ENCODE measurements around the gene INAFM2.

The INAFM2 gene

GRCh38 chr15:40287968-40288367, 35.5 kb upstream of the INAFM2 start:
- no peak for DNase-seq

DNA sequence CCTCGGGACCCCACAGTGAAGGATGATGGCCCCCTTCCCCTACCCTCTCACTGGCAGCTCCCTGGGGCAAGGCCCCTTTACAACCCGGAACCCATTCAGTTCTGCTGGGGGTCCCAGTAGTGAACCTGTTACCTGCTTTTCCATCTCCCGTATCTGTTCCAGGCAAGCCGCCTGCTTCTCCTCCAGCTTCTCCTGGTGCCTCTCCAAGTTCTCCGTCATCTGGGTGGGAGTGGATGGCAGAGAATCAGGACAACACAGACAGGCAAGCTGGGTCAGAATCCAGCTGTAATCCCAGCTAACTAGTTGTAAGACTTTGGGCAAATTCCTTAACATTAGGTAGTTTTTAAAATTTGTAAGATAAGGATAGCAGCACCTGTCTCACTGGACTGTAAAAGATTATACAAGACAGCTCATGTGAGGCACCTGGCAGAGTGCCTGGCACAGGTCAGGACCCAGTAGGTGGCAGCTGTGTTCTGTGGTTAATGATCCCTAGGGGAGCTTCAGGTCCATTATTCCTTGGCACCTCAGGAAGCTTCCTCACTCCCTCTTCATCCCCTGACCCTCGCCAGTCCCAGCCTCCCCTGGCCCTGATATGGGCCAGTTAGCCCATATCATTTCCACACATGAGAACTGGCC, 34.2 kb upstream of the INAFM2 start:
- no peak for DNase-seq

DNA sequence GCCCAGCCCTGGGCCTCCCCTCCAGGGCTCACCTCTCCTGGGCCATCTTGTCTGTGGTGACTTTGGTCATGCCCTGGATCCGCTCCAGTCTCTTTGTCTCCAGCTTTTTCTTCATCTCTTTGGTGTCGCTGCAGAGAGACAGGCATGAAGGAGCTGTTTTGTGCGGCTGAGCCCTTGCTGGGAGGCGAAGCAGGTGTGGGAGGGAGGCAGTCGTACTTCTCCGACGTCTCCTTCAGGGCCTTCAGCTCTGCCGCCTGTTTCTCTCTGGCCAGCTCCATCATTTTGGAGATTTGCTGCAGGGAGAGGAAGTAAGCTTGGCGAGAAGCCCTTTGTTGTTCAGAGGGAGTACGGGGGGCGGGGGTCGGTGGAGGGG, 33.0 kb upstream of the INAFM2 start:
- no peak for DNase-seq

DNA sequence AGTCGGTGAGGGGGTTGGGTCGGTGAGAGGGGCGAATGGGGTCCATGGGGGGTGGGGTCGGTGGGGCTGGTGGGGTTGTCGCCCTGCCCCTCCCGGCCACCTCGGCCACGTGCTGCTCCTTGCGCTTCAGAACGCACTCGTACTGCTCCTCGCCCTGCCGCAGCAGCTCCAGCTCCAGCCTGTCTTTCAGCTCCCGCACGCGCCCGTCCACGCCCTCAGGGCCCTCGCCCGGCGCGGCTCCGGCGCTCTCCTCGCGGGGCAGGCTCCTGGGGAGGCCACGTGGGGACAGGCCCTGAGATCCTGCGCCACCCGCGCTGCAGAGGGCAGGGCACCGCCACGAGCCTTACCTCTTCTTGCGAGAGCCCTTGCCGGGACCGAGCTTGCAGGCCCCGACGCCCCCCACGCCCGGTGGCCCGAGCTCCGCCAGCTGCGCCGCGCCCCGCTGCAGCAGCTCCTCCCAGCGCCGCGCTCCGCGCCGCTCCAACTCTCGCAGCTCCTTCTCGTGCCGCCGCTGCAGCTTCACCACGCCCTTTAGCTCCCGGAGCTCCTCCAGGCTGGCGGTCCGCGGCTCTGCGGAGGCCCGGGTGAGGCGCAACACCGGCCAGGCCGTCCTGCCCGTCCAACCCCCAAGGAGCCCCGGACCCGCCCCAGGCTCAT, 32.4 kb upstream of the INAFM2 start:
- no peak for DNase-seq

DNA sequence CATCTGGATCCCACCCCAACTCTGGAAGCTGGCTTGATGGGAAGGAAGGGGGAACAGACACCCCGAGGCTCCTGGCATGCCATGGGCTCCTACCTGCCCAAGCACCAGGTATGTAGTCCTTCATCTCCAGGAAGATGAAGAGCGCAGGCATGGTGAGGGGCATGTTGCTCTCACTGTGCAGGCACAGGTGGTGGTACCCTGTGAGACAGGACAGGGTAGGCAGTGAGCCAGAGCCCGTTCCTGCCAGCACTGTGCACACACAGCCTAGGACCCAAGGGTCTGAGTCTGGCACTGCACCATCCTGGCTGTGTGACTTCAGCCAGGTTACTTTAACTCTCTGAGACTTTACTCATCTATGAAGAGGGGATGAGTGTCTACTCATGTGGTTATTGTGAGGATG, 31.2 kb upstream of the INAFM2 start:
- DNase-seq = no peak

GRCh38 chr15:40293006-40293405, 30.5 kb upstream of the INAFM2 start:
- DNase-seq = no peak

DNA sequence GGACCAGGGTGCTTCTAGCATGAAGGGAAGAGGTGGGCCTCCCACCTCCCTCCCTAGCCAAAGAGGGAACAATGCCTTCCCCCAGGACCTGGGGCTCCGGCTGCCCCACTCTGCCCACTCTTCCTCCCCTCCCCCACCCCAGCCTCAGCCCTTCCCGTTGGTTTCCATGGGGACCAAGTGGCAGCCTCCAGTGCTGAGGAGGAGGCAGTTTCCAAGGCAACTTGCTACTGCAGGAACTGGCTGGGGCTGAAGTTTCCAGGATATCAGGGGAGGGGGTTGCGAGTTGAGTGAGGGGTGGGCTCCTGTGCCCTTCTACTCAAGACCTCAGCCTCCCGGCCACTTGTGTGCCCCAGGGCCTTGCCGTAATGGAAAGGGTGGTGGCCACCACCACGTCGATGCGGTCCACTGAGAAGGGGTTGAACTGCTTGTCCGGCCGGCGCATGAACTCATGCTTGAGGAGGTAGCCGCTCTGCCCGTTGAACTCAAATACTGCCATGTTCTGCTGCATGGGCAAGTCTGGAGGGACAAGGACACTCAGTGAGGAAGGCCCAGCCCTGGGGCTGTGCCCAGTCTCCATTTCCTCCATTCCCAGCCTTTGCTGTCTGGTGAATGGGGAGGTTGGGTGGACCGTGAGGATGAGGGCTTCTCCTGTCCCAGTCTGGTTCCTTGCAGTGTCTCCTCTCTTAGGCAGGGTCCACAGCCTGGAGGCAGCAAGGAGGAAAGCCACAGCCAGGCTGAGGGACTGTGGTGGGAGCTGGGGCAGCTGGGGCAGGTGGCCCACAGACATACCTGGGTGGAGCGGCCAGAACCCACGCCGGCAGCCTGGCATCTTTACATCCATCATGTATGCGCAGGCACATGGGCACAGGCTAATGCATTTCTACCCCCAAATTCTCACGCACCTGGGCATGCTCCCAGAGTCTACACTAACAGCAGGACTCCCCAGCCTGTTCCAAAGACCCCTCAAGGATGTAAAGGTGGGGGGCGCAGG, 29.3 kb upstream of the INAFM2 start:
- no peak for DNase-seq

- no peak for DNase-seq
Measured at GRCh38 chr15:40295297-40295696, 28.2 kb upstream of the INAFM2 start.

GRCh38 chr15:40295877-40296560, 27.5 kb upstream of the INAFM2 start:
- no peak for DNase-seq

DNA sequence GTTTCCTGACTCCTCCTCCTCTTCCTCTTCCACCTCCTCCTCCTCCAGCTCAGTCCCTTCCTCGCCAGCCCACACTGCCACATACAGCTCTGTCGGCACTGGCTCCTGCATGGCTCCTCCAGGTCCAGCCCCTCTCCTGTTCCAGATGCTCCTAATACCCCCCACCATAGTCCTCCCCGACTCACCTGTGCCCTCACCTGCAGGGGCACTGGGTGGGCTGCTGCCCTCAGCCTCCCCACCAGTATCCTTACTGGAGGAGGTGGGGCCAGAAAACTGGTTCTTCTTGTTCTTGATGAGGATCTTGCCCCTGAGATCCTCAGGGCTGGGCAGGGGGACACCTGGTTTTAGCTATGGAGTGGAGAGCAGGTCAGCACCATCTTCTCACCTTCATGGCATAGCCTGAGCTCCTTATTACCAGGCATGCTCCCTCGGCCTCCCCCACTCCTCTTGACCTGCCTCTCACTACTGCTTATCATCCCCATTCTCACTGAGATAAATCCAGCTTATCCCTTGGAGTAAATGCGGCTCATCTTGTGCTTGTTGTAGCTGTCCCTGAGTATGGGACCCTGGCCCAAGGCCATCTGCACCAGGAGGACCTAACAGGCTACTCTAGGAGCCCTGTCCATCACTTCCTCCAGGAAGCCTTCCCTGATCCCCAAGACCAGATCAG, 26.8 kb upstream of the INAFM2 start:
- no peak for DNase-seq

DNA sequence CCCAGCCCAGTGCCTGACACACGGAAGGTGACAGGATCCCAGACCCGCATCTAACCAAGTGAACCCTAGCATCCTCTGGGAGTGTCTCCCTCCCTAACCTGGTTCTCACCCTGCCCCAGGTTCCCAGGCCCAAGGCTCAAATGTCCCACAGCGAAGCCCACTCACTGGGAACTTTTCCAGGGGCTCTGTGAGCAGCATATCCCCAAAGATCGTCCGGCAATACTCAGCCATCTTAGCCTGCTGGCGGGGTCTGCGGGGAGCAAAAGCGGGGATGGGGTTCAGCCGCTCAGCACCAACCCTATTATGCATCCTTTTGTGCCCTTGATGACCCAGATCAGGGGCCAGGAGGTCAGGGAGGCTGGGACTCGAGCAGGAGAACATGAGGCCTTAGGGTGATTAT, 26.1 kb upstream of the INAFM2 start:
- no peak for DNase-seq

DNA sequence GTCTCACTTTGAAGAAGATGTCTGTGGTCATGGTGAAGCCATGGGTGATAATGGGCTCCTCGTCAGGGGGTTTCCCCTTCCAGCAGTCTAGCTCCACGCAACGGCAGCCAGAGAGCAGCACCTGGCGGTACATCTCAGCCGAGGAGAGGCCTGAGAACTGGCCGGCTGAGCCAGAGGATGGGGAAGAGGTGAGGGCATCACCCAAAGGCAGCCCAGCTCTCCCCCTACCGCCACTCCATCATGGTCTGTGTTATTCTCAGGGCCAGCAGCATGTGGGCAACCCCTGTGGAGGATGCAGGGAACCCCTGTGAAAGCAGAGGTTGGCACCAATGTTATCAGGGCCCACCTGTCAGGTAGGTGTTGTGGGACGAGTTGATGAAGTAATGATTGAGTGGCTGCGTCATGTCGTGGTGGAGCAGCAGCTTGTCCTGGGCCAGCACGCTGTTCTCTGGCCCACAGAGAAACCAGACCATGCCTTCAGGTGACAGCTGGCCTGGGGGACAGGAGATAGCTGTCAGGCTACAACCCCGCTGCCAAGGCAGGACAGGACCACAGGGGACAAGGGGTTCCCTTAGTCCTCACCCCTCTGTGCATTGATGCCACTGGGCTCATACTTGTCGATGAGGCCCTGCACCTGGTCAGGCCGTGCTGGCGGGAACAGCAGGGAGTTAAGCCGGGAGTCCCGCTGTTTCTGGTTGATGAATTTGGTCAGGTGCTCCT, 25.1 kb upstream of the INAFM2 start:
- no peak for DNase-seq

- no peak for DNase-seq
Measured at GRCh38 chr15:40300367-40300766, 23.1 kb upstream of the INAFM2 start.

GRCh38 chr15:40300771-40301170, 22.7 kb upstream of the INAFM2 start:
- no peak for DNase-seq

GRCh38 chr15:40301467-40302179, 21.9 kb upstream of the INAFM2 start:
- DNase-seq = no peak

DNA sequence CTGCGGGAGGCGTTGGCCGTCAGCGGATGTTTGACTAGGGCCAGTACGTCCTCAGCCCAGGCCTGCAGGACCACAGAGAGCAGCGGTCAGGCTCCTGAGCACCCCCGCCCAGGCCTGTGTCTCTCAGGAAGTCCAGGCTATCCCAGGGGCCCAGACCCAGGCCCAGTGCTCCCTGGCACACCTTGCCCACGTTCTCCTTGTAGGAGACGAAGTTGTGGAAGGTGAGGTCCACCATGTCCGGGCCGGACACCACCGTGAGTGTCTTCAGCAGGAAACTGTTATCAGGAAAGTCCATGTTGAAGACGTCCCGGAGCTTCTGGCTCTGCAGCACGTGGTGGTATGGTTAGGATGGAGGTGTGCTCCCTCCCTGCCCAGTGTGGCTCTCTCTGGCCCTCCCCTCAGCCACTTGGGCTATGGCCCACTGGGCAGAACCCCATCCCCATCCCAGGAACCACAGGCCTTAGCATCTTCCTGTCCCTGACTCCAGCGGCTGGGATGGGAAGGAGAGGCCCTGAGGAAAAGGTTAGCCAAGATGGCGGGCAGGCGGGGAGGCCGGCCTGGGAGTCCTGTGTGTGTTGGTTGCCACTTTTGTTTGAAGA, 21.1 kb upstream of the INAFM2 start:
- no peak for DNase-seq

- no peak for DNase-seq
Measured at GRCh38 chr15:40302981-40303380, 20.5 kb upstream of the INAFM2 start.

DNA sequence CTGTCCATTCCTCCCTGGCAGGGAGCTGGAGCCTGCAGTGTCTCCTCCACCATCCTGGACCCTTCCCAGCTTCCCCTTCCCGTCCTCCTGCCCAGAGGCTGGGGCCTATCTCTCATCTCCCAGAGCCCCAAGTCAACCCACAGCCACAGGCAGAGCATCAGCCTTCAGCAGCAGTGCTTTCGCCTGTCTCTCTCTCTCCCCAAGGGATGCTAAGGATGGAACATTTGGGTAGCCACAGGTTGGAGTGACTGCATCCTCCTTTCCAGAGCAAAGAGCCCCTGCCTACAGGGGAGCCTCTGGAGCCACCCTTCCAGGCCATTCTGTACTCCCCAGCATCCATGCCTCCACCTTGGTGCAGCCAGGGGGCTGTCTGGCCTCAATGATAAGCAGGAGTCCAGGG, 19.9 kb upstream of the INAFM2 start:
- no peak for DNase-seq

- DNase-seq = no peak
Measured at GRCh38 chr15:40305281-40305680, 18.2 kb upstream of the INAFM2 start.

- no peak for DNase-seq
Measured at GRCh38 chr15:40306371-40306770, 17.1 kb upstream of the INAFM2 start.

- DNase-seq = no peak
Measured at GRCh38 chr15:40306908-40307307, 16.6 kb upstream of the INAFM2 start.
